ENCODE results near the gene CTSD. TPM values are rescaled to one million over a fixed set of nuclear protein-coding genes. Genes with fewer than 3 reads are reported as not detected.

The CTSD gene
- total RNA-seq, 1 donor from 2014 or later = 425 TPM

DNA sequence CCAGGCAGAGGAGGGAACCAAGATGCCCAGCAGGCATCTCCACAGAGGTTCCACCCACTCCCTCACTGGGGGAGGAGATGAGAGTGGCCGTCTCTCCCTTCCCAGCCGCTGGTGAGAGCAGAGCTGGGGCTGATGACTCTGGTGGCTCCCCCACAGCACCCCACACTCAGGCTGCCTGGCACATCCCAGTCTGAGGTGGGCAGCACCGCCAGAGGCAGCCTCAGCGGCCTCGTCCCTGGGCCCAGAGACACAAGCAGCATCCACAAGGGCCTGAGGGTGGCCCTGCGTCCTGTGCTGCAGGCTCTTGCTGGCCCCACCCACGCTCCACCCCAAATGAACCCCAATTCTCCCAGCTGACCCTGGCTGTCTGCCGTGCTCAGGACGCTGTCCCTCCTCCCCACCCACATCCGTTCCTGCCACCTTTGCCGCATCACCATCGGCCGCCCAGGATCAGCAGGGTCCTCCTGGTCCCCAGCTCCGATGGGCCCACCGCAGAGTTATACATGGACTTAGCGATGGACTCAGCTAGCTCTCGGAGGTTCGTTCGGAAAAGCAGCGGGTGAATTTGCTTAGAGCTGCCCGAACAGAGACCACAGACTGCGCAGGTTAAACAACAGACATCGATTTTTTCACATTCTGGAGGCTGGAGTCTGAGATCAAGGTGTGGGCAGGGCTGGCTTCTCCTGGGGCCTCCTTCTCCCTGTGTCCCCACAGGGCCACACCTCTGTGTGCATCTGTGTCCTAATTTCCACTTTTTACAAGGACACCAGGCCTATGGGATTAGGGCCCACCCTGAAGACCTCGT, 20.2 kb upstream of the CTSD start:
- Histone ChIP-seq H3K4me3 (ENCODE audit: low read depth, low read length) (no peak overlapping the region), H3K27me3 (ENCODE audit: control insufficient read depth, insufficient read depth, low read length) (no peaks in the 10 kb centered on the region), H3K36me3 (ENCODE audit: control insufficient read depth, insufficient read depth, low read length) (no peaks in the 10 kb centered on the region)
- no peak for DNase-seq (ENCODE audit: low read depth)
- no peak for TF ChIP-seq CTCF (IDR thresholded peaks at IDR 0.05; ENCODE audit: insufficient read depth, low read length, poor library complexity, severe bottlenecking)

GRCh38 chr11:1782831-1783724, 19.4 kb upstream of the CTSD start:
- H3K36me3 ChIP-seq (ENCODE audit: control insufficient read depth, insufficient read depth, low read length) = no peaks in the 10 kb centered on the region
- no peaks in the 10 kb centered on the region for H3K27me3 ChIP-seq (ENCODE audit: control insufficient read depth, insufficient read depth, low read length)
- TF ChIP-seq CTCF (IDR thresholded peaks at IDR 0.05; ENCODE audit: insufficient read depth, low read length, poor library complexity, severe bottlenecking) = no peak
- DNase-seq (ENCODE audit: low read depth) = peak; percentile 47
- H3K4me3 ChIP-seq (ENCODE audit: low read depth, low read length) = no peak overlapping the region

DNA sequence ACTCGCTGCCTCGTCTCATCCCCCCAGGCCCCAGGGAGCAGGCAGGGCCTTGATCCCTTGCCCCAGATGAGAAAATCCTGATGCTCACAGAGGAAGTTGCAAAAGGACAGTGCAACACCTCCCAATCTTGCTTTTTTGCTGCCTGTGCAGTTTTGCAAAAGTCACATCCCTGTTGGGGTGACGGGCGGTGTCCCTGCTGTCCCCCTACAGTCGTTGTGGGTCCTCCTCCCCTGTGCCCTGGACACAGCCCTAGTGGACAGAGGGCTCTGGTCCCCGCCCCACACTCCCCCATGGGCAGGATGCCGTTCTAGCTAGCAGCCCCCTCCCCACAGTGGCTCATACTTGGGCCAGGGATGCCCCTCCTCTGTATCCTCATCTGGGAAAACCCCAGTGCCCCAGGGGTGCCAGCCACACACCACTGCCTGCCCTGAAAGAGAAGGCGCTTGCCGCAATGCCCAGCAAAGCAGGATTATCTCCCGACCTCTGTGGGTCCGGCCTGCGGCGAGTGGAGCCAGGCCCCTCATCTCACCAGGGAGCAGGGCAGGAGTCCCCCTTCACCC, 18.4 kb upstream of the CTSD start:
- Histone ChIP-seq H3K27me3 (ENCODE audit: control insufficient read depth, insufficient read depth, low read length) (no peaks in the 10 kb centered on the region), H3K4me3 (ENCODE audit: low read depth, low read length) (no peak overlapping the region), H3K36me3 (ENCODE audit: control insufficient read depth, insufficient read depth, low read length) (no peaks in the 10 kb centered on the region)
- no peak for DNase-seq (ENCODE audit: low read depth)
- TF ChIP-seq CTCF (IDR thresholded peaks at IDR 0.05; ENCODE audit: insufficient read depth, low read length, poor library complexity, severe bottlenecking) = no peak

GRCh38 chr11:1781593-1781975, 17.9 kb upstream of the CTSD start:
- no peak for TF ChIP-seq CTCF (IDR thresholded peaks at IDR 0.05; ENCODE audit: insufficient read depth, low read length, poor library complexity, severe bottlenecking)
- Histone ChIP-seq H3K4me3 (ENCODE audit: low read depth, low read length) (no peak overlapping the region), H3K36me3 (ENCODE audit: control insufficient read depth, insufficient read depth, low read length) (no peaks in the 10 kb centered on the region), H3K27me3 (ENCODE audit: control insufficient read depth, insufficient read depth, low read length) (no peaks in the 10 kb centered on the region)
- DNase-seq (ENCODE audit: low read depth) = no peak

- Histone ChIP-seq H3K36me3 (ENCODE audit: control insufficient read depth, insufficient read depth, low read length) (no peaks in the 10 kb centered on the region), H3K27me3 (ENCODE audit: control insufficient read depth, insufficient read depth, low read length) (no peaks in the 10 kb centered on the region), H3K4me3 (ENCODE audit: low read depth, low read length) (no peak overlapping the region)
- TF ChIP-seq CTCF (IDR thresholded peaks at IDR 0.05; ENCODE audit: insufficient read depth, low read length, poor library complexity, severe bottlenecking) = no peak
- DNase-seq (ENCODE audit: low read depth) = no peak
Observed at GRCh38 chr11:1780700-1781592, 17.2 kb upstream of the CTSD start.
